Measurements from ENCODE around the gene KIF19. TPM values are rescaled to one million over a fixed set of nuclear protein-coding genes. Genes with fewer than 3 reads are reported as not detected.
"Not testable (repeated sequence)": the region's sequence is repeated elsewhere in the genome, so short reads cannot be mapped to it uniquely, and the experiment has no call there.

KIF19 gene
- total RNA-seq, 2 experiments from 2014 or later: 0.19 to 0.25 TPM

GRCh38 chr17:74394275-74394950 is 68.4 kb downstream of the KIF19 start:
- ChIA-PET CTCF (interaction anchor here (1.5 kb wide), 1 partner anchor 63 kb away, joined by 5 read pairs; no protein-coding TSS in a partner anchor), POLR2A (no interaction called here)

GRCh38 chr17:74394977-74395376 is 69.0 kb downstream of the KIF19 start:
- POLR2A ChIA-PET: no interaction called here
- CTCF ChIA-PET: no interaction called here

GRCh38 chr17:74396567-74396966 is 70.5 kb downstream of the KIF19 start:
- POLR2A ChIA-PET: no interaction called here
- CTCF ChIA-PET: no interaction called here

- ChIA-PET CTCF (no interaction called here), POLR2A (no interaction called here)
Observed at GRCh38 chr17:74402048-74402447, 76.0 kb downstream of the KIF19 start.

- ChIA-PET POLR2A (no interaction called here), CTCF (no interaction called here)
Observed at GRCh38 chr17:74403512-74404137, 77.6 kb downstream of the KIF19 start.

GRCh38 chr17:74404218-74404617 is 78.2 kb downstream of the KIF19 start:
- CTCF ChIA-PET: no interaction called here
- POLR2A ChIA-PET: no interaction called here

GRCh38 chr17:74404789-74405188 is 78.8 kb downstream of the KIF19 start:
- ChIA-PET POLR2A (no interaction called here), CTCF (no interaction called here)

GRCh38 chr17:74405311-74405710 is 79.3 kb downstream of the KIF19 start:
- POLR2A ChIA-PET, CTCF ChIA-PET: not testable (repeated sequence)

Other genes with a start within 250 kb of the KIF19 start
- 1,000 to 10,000 TPM; 1,434 to 1,464 TPM for gene RPL38, start 122.5 kb upstream of the KIF19 start, total RNA-seq
- gene TTYH2, start 112.7 kb upstream of the KIF19 start, total RNA-seq: 10 to 100 TPM; 15.2 to 16.0 TPM
- gene DNAI2, start 52.0 kb upstream of the KIF19 start, total RNA-seq: under 1 TPM; 0.36 to 0.70 TPM
- not detected for gene BTBD17, start 35.6 kb downstream of the KIF19 start, total RNA-seq
- not detected for gene GPR142, start 41.3 kb downstream of the KIF19 start, total RNA-seq
- under 1 TPM; 0.44 to 0.59 TPM for gene GPRC5C, start 105.9 kb downstream of the KIF19 start, total RNA-seq
- gene CD300A, start 140.4 kb downstream of the KIF19 start, total RNA-seq: 1 to 10 TPM; 4.4 to 5.1 TPM
- not detected for gene CD300LB, start 205.2 kb downstream of the KIF19 start, total RNA-seq
- gene CD300C, start 219.9 kb downstream of the KIF19 start, total RNA-seq: not detected
- not detected for gene CD300H, start 241.3 kb downstream of the KIF19 start, total RNA-seq